Type B pancreatic cell (in vitro differentiated cells): Measurements from ENCODE around the gene HPCAL1. TPM values are rescaled to one million over a fixed set of nuclear protein-coding genes. Genes with fewer than 3 reads are reported as not detected.

Experiments used
- DNase-seq: peaks from one replicate; pipeline ENCODE4 v3.0.0; 2021; ENCODE audit warnings: mixed read lengths; ENCODE audit not compliant: unreplicated experiment; ENCODE audit errors: extremely low spot score
- H3K27ac Mint-ChIP-seq: 2 replicates; pipeline ENCODE4 v1.8.0; 2021; ENCODE audit warnings: mild to moderate bottlenecking, mixed read lengths
- H3K27me3 Mint-ChIP-seq: 2 replicates; pipeline ENCODE4 v1.8.0; 2021; ENCODE audit warnings: mixed read lengths
- H3K36me3 Mint-ChIP-seq: 2 replicates; pipeline ENCODE4 v1.8.0; 2021; ENCODE audit warnings: mixed read lengths
- H3K4me1 Mint-ChIP-seq: one replicate; pipeline ENCODE4 v1.8.0; 2021; ENCODE audit warnings: mixed read lengths; ENCODE audit not compliant: unreplicated experiment
- H3K4me3 Mint-ChIP-seq: 2 replicates; pipeline ENCODE4 v1.8.0; 2021; ENCODE audit warnings: mild to moderate bottlenecking, mixed read lengths
- H3K9me3 Mint-ChIP-seq: 2 replicates; pipeline ENCODE4 v1.8.0; 2021; ENCODE audit warnings: mixed read lengths
- CTCF ChIP-seq: fragments of 200-600 bp; sonication (generic); conservative IDR thresholded peaks from 2 replicates; pipeline ENCODE4 v1.5.0; 2021; ENCODE audit warnings: antibody characterized with exemption, mild to moderate bottlenecking
- total RNA-seq: library from RNA; stranded (reverse); gene quantifications from 2 replicates; pipeline ENCODE4 v1.2.1, GENCODE V29; 2021; ENCODE audit warnings: low replicate concordance

The HPCAL1 gene
- total RNA-seq, 1 donor from 2014 or later, result 17.8 TPM

DNA sequence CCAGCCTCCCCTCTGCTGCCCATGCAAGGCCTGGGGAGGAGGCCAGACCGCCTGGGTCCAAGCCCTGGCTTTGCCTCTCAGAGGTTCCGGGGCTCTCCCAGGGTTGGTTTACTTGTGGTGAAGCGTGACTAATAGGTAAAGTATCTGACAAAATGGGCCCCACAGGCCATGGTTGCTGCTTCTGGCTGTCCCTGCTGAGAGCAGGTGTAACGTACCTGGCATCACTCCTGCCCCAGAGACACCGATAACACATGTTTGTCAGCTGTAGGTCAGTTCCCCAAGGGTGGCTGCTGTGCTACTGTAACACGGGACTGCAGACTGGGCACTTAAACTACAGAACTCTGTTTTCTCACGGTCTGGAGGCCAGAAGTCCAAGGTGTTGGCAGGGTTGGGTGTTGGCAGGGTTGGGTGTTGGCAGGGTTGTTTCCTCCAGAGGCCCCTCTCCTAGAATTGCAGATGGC, 111.3 kb downstream of the HPCAL1 start:
- TF ChIP-seq CTCF, result no peak
- peaks cover 3% of the 10 kb centered on the region for H3K4me1 Mint-ChIP-seq
- no peaks in the 10 kb centered on the region for H3K36me3 Mint-ChIP-seq
- no peak for DNase-seq
- H3K27ac Mint-ChIP-seq, result no peak overlapping the region
- H3K4me3 Mint-ChIP-seq, result no peak overlapping the region
- no peaks in the 10 kb centered on the region for H3K27me3 Mint-ChIP-seq
- H3K9me3 Mint-ChIP-seq, result no peaks in the 10 kb centered on the region

DNA sequence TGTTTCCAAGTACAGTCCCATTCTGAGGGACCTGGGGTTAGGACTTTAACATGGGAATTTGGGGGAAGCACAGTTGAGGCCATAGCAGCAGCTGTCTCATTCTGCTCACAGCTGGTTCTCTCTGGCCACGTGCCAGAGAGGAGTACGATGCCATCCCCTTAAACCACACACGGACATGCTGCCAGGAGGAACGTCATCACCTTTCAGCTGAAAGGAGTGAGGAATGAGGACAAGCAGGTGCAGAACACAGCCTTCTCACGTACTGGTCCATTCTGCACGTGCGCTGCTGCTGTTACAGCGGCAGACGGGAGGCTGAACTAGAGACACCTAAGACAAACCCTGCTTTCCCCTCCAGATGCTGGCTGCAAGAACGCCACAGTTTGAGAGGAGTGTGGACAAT, 111.9 kb downstream of the HPCAL1 start:
- no peak overlapping the region for H3K4me3 Mint-ChIP-seq
- no peak for TF ChIP-seq CTCF
- H3K36me3 Mint-ChIP-seq, result no peaks in the 10 kb centered on the region
- H3K4me1 Mint-ChIP-seq, result no peaks in the 10 kb centered on the region
- H3K27ac Mint-ChIP-seq, result no peak overlapping the region
- DNase-seq, result no peak
- no peaks in the 10 kb centered on the region for H3K27me3 Mint-ChIP-seq
- H3K9me3 Mint-ChIP-seq, result no peaks in the 10 kb centered on the region

GRCh38 chr2:10415048-10415447, 112.3 kb downstream of the HPCAL1 start:
- no peak for TF ChIP-seq CTCF
- H3K27ac Mint-ChIP-seq, result no peak overlapping the region
- no peaks in the 10 kb centered on the region for H3K27me3 Mint-ChIP-seq
- no peaks in the 10 kb centered on the region for H3K9me3 Mint-ChIP-seq
- no peaks in the 10 kb centered on the region for H3K36me3 Mint-ChIP-seq
- no peak for DNase-seq
- no peak overlapping the region for H3K4me3 Mint-ChIP-seq
- H3K4me1 Mint-ChIP-seq, result no peaks in the 10 kb centered on the region

DNA sequence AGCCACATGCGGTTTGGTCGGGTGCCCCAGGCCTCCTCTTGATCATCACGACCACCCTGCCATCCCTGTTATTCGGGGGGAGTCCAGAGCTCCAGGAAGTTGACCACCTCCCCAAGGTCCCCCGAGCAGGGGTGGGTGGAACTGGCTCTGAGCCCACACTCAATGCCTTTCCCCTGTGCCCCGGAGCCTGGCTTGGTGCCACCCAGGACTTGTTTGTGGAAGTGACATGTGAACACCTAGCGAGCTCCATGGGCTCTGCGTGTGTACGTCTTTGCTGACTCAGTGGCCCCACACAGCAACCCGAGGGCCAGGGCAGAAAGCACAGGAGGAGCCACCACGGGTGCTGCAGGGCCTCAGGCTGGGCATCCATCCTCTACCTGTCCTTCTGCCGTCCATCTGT, 112.9 kb downstream of the HPCAL1 start:
- no peaks in the 10 kb centered on the region for H3K36me3 Mint-ChIP-seq
- DNase-seq, result no peak
- no peak overlapping the region for H3K4me3 Mint-ChIP-seq
- no peaks in the 10 kb centered on the region for H3K9me3 Mint-ChIP-seq
- TF ChIP-seq CTCF, result no peak
- no peak overlapping the region for H3K27ac Mint-ChIP-seq
- no peaks in the 10 kb centered on the region for H3K27me3 Mint-ChIP-seq
- H3K4me1 Mint-ChIP-seq, result no peaks in the 10 kb centered on the region

DNA sequence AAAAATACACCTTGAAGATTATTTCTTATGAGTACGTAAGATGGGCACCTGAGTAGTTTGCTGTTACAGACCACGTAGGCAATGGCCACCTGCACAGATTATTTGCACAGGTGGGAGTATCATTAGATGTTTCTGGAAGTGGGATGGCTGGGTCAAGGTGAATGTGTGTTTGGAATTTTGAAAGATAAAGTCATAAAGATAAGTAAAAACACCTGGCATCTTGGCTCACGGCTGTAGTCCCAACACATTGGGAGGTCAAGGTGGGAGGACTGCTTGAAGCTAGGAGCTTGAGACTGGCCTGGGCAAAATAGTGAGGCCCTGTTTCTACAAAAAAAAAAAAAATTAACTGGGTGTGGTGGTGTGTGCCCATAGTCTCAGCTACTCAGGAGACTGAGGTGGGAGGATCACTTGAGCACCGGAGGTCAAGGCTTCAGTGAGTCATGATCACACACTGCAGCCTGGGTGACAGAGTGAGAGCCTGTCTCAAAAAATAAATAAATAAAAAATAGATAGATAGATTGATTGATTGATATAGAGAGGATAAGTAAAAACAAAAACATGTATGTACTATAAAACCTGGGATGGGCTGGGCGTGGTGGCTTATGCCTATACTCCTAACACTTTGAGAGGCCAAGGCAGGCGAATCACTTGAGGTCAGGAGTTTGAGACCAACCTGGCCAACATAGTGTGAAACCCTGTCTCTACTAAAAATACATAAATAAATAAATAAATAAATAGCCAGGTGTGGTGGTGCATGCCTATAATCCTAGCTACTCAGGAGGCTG, 115.0 kb downstream of the HPCAL1 start:
- no peaks in the 10 kb centered on the region for H3K27me3 Mint-ChIP-seq
- H3K9me3 Mint-ChIP-seq, result no peaks in the 10 kb centered on the region
- H3K4me1 Mint-ChIP-seq, result no peaks in the 10 kb centered on the region
- H3K4me3 Mint-ChIP-seq, result no peak overlapping the region
- no peak for DNase-seq
- H3K27ac Mint-ChIP-seq, result no peak overlapping the region
- H3K36me3 Mint-ChIP-seq, result no peaks in the 10 kb centered on the region
- TF ChIP-seq CTCF, result no peak
